SK-N-SH treated with all-trans-retinoic acid at 6 μM for 48 hours (cell line): Measurements from ENCODE around the gene ANTXRL.
"Not testable (repeated sequence)": the region's sequence is repeated elsewhere in the genome, so short reads cannot be mapped to it uniquely, and the experiment has no call there.

Source experiments
- ATAC-seq: fragments of 200-7000 bp; cut with Tn5 transposase; 3 replicates; pipeline ENCODE4 v1.9.1; 2020; ENCODE audit warnings: mild to moderate bottlenecking, moderate library complexity
- BACH2 ChIP-seq: fragments of 250-450 bp; sonication (Bioruptor Pico); IDR thresholded peaks from 2 replicates; pipeline ENCODE4 v1.9.0; 2021; ENCODE audit warnings: mild to moderate bottlenecking, borderline replicate concordance
- CREB5 ChIP-seq: fragments of 250-450 bp; sonication (Bioruptor Pico); IDR thresholded peaks from 2 replicates; pipeline ENCODE4 v1.5.1; 2020; ENCODE audit warnings: low read depth, mild to moderate bottlenecking, moderate library complexity
- CSDC2 ChIP-seq: fragments of 250-450 bp; sonication (Bioruptor Pico); IDR thresholded peaks from 2 replicates; pipeline ENCODE4 v1.5.0; 2020; ENCODE audit warnings: mild to moderate bottlenecking, moderate library complexity
- ESRRG ChIP-seq: fragments of 250-450 bp; sonication (Bioruptor Pico); IDR thresholded peaks from 2 replicates; pipeline ENCODE4 v1.6.1; 2021; ENCODE audit warnings: mild to moderate bottlenecking
- GLIS3 ChIP-seq: fragments of 250-450 bp; sonication (Bioruptor Pico); IDR thresholded peaks from 2 replicates; pipeline ENCODE4 v1.5.0; 2020; ENCODE audit warnings: mild to moderate bottlenecking, moderate library complexity
- ISL1 ChIP-seq: fragments of 250-450 bp; sonication (Bioruptor Pico); IDR thresholded peaks from 2 replicates; pipeline ENCODE4 v2.1.2; 2022; ENCODE audit warnings: mild to moderate bottlenecking, moderate library complexity
- OSR1 ChIP-seq: fragments of 250-450 bp; sonication (Bioruptor Pico); IDR thresholded peaks from 2 replicates; pipeline ENCODE4 v1.8.0; 2022; ENCODE audit warnings: moderate library complexity, mild to moderate bottlenecking, inconsistent platforms
- PATZ1 ChIP-seq: fragments of 250-450 bp; sonication (Bioruptor Pico); IDR thresholded peaks from 2 replicates; pipeline ENCODE4 v1.8.0; 2020; ENCODE audit warnings: mild to moderate bottlenecking, moderate library complexity, borderline replicate concordance
- POU6F1 ChIP-seq: fragments of 250-450 bp; sonication (Bioruptor Pico); IDR thresholded peaks from 2 replicates; pipeline ENCODE4 v1.8.0; 2021; ENCODE audit warnings: low read depth, mild to moderate bottlenecking, moderate library complexity, borderline replicate concordance
- PPARA ChIP-seq: fragments of 250-450 bp; sonication (Bioruptor Pico); IDR thresholded peaks from 2 replicates; pipeline ENCODE4 v1.5.0; 2020; ENCODE audit warnings: mild to moderate bottlenecking, borderline replicate concordance
- RARB ChIP-seq: fragments of 250-450 bp; sonication (Bioruptor Pico); IDR thresholded peaks from 2 replicates; pipeline ENCODE4 v1.8.0; 2021; ENCODE audit warnings: mild to moderate bottlenecking, moderate library complexity
- SNAI2 ChIP-seq: fragments of 250-450 bp; sonication (Bioruptor Pico); IDR thresholded peaks from 2 replicates; pipeline ENCODE4 v1.5.0; 2020; ENCODE audit warnings: mild to moderate bottlenecking, moderate library complexity
- TCF4 ChIP-seq: fragments of 250-450 bp; sonication (Bioruptor Pico); IDR thresholded peaks from 2 replicates; pipeline ENCODE4 v1.8.0; 2021; ENCODE audit warnings: mild to moderate bottlenecking, moderate library complexity, borderline replicate concordance
- TSHZ2 ChIP-seq: fragments of 250-450 bp; sonication (Bioruptor Pico); IDR thresholded peaks from 2 replicates; pipeline ENCODE4 v1.5.0; 2020; ENCODE audit warnings: mild to moderate bottlenecking, moderate library complexity
- ZC3H10 ChIP-seq: fragments of 250-450 bp; sonication (Bioruptor Pico); IDR thresholded peaks from 2 replicates; pipeline ENCODE4 v1.5.1; 2021; ENCODE audit warnings: mild to moderate bottlenecking, moderate library complexity
- ZFP3 ChIP-seq: fragments of 250-450 bp; sonication (Bioruptor Pico); IDR thresholded peaks from 2 replicates; pipeline ENCODE4 v1.5.0; 2020; ENCODE audit warnings: mild to moderate bottlenecking, moderate library complexity
- ZFP30 ChIP-seq: fragments of 450-650 bp; formaldehyde crosslinking; IDR thresholded peaks from 2 replicates; pipeline ENCODE4 v1.5.0; 2022; ENCODE audit warnings: mild to moderate bottlenecking, moderate library complexity
- ZNF565 ChIP-seq: fragments of 450-650 bp; formaldehyde crosslinking; conservative IDR thresholded peaks from 2 replicates; pipeline ENCODE4 v1.5.0; 2020; ENCODE audit warnings: low read depth, mild to moderate bottlenecking, moderate library complexity
- ZNF70 ChIP-seq: fragments of 450-650 bp; formaldehyde crosslinking; IDR thresholded peaks from 2 replicates; pipeline ENCODE4 v1.5.0; 2020; ENCODE audit warnings: mild to moderate bottlenecking, moderate library complexity
- ZNF8 ChIP-seq: fragments of 450-650 bp; formaldehyde crosslinking; IDR thresholded peaks from 2 replicates; pipeline ENCODE4 v1.5.0; 2020; ENCODE audit warnings: mild to moderate bottlenecking, moderate library complexity

ANTXRL gene

GRCh38 chr10:46329690-46330016 is 42.9 kb downstream of the ANTXRL start (continued):
- TF ChIP-seq TSHZ2 = no peak
- TF ChIP-seq PPARA (CRISPR knock-in tag) = no peak
- no peak for TF ChIP-seq ZNF70

GRCh38 chr10:46330894-46331293 is 44.1 kb downstream of the ANTXRL start:
- TF ChIP-seq RARB = no peak
- TF ChIP-seq OSR1 (CRISPR knock-in tag) = no peak
- no peak for TF ChIP-seq ZNF565 (CRISPR knock-in tag)
- TF ChIP-seq CREB5 (CRISPR knock-in tag) = no peak
- no peak for TF ChIP-seq ZC3H10 (CRISPR knock-in tag)
- TF ChIP-seq TSHZ2 = no peak
- TF ChIP-seq PATZ1 (CRISPR knock-in tag) = no peak
- TF ChIP-seq CSDC2 (CRISPR knock-in tag) = no peak
- no peak for TF ChIP-seq ZNF70
- TF ChIP-seq SNAI2 (CRISPR knock-in tag) = no peak
- TF ChIP-seq ZFP3 (CRISPR knock-in tag) = no peak
- TF ChIP-seq POU6F1 (CRISPR knock-in tag) = no peak
- no peak for TF ChIP-seq ESRRG (CRISPR knock-in tag)
- no peak for TF ChIP-seq ZFP30
- TF ChIP-seq BACH2 (CRISPR knock-in tag) = no peak
- TF ChIP-seq GLIS3 (CRISPR knock-in tag) = no peak
- no peak for TF ChIP-seq ISL1
- no peak for TF ChIP-seq TCF4 (CRISPR knock-in tag)
- no peak for TF ChIP-seq ZNF8
- TF ChIP-seq PPARA (CRISPR knock-in tag) = no peak
- TF ChIP-seq, all 23 proteins: peak for 0
- ATAC-seq = no peak

- ATAC-seq = not testable (repeated sequence)
Measured at GRCh38 chr10:46365484-46365883, 78.7 kb downstream of the ANTXRL start.

GRCh38 chr10:46367209-46367608 is 80.4 kb downstream of the ANTXRL start:
- ATAC-seq = not testable (repeated sequence)

- ATAC-seq = not testable (repeated sequence)
Measured at GRCh38 chr10:46367666-46368240, 81.0 kb downstream of the ANTXRL start.

- not testable (repeated sequence) for ATAC-seq
Measured at GRCh38 chr10:46368956-46369355, 82.2 kb downstream of the ANTXRL start.

- not testable (repeated sequence) for ATAC-seq
Measured at GRCh38 chr10:46374410-46374809, 87.6 kb downstream of the ANTXRL start.

GRCh38 chr10:46375406-46375805 is 88.6 kb downstream of the ANTXRL start, which contains the start of gene ANXA8L1:
TSS of gene ANXA8L1 (plus strand) at chr10:46375776. CDS start at chr10:46375852, 76 bp downstream.
- ATAC-seq = not testable (repeated sequence)

GRCh38 chr10:46377022-46377421 is 90.2 kb downstream of the ANTXRL start:
- not testable (repeated sequence) for ATAC-seq
